ENCODE data around the gene DPP8.
"Not testable (repeated sequence)": the region's sequence is repeated elsewhere in the genome, so short reads cannot be mapped to it uniquely, and the experiment has no call there.

The DPP8 gene

DNA sequence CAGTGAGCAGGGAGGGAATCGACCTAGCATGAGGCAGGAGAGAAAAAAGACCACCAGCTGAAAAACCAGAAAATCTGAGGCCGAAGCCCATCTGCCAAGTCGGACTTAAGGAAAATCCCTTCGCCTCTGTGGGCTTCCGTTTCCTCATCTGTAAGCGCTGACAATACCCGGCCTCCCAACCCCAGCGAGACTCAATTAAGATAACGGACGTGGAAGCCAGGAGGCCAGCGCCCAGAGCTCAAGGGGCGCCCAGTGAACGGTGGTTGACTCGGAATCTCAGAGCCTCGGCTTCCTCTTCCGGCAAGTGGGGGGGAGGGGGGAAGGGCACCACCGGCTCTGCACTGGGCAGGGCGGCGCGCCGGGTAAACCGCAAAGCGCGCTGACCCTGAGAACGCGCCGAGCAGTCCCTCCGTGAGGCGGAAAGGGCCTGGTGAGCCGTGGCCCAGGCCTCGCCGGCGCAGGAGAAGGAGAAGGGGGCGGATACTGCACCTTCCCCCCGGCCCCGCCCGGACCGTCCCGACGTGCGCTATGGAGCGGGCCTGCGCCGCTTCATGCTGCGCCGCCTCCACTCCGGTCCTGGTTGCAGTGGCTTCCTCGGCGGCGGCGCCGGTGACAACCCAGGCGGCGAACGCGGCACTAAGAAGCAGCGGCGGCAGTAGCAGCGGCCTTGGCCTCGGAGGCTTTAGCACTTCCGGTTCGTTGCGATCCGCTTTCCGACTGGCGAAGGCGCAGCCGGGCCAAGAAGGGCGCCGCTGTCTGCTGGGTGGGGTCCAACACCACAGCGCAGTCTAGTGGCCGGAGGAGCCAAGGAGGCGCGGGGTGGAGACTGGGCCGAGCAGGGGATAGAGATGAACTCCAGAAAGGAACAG lies at the start of gene DPP8:
Gene DPP8, minus strand, starts transcription at position 693 of the 869 bp plus-strand sequence. CDS start 5,136 bp downstream, outside the sequence.
- peak; percentile 34 for DNase-seq

DNA sequence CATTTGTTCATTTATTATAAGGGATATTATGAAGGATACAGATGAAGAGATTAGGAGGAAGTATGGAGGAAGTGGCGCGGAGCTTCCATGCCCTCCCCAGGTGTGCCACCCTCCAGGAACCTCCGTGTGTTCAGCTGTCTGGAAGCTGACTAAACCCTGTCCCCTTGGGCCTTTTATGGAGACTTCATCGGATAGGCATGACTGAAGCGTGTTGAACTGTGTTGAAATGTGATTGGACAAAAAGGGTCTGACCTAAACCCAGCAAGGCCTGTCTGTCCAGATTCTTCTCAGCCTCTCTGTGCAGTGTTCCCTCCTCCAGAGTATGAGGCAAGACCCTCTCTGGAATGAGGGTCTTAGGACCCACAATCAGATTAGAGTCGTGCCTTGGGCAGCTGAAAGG lies 44.4 kb upstream of the DPP8 start:
- DNase-seq, result no peak

DNA sequence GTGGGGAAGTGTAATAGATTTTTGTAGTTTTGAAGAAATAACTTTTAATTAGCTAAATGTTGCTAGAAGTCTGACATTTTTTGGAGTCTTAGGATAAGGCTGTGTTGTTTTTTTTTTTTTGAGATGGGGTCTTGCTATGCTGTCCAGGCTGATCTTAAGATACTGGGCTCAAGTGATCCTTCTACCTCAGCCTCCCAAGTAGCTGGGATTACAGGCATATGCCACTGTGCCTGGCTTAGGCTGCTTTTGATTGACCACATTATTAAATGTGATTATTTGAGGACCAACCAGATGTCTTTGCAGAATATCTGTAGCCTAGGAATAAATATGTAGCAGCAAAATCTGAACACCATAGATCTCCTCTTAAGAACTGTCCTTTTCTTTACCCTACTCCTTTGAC lies 42.5 kb upstream of the DPP8 start:
- DNase-seq, result no peak

DNA sequence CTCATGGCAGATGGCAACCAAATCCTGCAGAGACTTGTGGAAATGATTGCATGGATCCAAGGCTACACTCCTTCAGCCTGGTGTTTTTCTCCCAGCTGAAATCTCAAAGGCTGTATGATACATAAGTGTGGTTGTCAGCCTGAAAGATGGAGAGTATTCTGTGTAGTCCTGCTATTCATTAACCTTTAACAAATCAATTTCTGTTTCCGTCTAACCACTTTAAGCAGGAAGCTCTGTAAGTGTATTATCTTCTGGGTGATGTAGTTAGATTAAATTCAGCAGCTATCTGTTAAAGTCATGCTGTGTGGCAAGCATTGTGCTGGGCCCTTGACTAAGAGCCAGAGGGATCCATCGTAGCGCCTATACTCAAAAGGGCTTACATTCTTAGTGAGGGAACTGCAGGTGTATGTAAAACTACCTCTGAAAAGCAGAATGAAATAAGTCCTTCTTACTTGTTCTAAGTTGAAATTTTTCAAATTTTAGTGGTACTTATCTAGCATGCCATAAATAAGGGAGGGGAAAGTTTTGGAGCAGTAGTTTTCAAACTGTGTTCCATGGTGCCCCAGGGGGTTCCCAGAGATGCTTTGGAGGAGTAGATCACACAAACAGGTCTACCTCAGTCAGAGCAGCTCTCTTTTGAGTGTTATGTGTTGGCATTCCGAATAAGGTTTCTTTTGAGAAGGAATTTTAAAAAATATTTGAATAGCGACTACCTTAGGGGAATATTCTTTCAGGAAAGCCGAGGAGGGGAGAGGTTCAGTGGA lies 41.7 kb upstream of the DPP8 start:
- no peak for DNase-seq

DNA sequence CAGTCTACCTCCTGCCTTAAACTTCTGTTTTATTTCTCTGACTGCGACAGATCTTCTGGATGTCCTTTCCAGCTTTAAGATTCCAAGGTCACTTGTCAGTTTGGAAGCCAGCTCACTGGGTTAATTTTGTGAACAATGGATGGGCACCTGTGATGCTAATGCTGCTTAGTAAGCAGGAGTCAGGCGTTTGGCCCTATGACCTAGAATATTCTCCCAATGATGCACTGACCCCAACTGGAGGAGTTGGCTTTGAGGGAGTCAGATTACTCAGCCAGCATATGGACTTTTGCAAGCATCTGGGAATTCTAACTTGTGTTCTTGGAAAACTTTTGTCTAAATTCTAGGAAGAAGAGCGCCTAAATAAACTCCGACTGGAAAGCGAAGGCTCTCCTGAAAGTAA lies 40.8 kb upstream of the DPP8 start:
- DNase-seq, result no peak

DNA sequence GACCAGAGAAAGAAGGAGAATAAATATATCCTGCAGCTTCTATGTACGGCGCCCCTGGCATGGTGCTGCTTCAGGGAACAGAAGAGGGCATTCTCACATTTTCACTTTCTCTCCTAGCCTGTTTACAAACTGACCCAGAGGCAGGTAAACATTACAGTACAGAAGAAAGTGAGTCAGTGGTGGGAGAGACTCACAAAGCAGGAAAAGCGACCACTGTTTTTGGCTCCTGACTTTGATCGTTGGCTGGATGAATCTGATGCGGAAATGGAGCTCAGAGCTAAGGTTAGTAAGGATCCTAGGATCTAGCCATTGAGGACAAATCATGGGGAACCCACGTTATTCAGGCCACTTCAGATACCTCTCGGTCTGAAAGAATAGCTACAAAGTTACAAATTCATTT lies 39.1 kb upstream of the DPP8 start:
- no peak for DNase-seq

DNA sequence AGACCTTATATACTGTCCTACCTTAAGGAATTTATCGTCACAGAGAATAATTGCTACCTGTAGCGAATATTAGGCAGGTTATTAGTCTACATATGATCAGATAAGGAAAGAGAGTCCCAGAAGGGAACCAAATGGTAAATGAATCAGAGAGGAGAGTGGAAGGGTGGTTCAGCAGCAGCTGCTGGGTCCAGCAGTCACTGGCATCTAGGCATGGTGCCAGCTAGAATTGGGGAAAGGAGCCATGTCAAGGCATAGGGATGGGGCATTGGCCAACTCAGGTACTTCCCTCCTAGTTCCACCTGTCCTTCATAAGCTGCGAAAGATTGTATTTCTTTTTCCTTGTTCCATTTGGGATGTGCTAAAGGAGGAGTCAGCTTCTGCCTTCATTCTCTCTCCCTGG lies 36.2 kb upstream of the DPP8 start:
- DNase-seq, result no peak

DNA sequence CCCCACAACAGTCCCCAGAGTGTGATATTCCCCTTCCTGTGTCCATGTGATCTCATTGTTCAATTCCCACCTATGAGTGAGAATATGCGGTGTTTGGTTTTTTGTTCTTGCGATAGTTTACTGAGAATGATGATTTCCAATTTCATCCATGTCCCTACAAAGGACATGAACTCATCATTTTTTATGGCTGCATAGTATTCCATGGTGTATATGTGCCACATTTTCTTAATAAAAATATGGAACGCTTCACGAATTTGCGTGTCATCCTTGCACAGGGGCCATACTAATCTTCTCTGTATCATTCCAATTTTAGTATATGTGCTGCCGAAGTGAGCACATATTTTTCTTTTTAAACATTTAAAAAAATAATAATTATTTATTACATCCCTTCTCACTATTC lies 35.4 kb upstream of the DPP8 start:
- DNase-seq, result not testable (repeated sequence)

DNA sequence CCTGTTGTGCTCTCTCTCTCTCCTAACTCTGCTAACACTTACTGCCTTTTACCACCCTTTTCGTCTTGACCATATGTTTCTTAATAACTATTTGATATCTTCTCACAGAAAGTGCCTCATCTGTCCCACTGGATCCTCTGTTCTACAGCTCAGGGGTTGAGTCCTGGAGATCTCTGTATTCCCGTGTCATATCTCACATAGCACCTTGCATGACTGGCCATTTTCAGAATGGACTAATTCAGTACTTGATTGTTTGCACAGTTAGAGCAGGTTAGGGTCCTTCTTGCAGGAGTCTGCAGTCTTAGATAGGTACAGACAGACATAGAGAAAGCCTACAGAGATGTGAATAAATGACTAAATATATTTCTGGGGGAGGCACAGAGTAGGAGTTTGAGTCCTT lies 33.7 kb upstream of the DPP8 start:
- no peak for DNase-seq

DNA sequence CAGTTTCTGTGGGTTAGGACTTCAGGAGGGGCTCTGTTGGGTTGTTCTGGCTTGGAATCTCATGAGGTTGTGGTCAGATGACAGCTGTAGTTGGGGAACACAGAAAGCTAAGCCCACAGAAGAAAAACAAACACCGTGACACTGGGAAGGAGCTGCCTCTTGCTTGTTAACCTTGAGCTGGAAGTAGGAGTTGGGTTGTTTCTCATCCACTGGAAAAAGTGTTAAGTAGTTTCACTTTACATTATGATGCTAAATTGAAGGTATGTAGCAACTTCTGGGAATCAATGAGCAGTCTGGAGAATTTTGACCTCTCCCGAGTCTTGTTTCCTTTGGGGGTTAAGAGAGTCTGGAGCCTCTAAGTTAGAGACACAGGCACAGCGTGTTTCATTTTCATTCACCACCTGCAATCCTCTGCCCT lies 33.2 kb upstream of the DPP8 start:
- DNase-seq, result no peak

DNA sequence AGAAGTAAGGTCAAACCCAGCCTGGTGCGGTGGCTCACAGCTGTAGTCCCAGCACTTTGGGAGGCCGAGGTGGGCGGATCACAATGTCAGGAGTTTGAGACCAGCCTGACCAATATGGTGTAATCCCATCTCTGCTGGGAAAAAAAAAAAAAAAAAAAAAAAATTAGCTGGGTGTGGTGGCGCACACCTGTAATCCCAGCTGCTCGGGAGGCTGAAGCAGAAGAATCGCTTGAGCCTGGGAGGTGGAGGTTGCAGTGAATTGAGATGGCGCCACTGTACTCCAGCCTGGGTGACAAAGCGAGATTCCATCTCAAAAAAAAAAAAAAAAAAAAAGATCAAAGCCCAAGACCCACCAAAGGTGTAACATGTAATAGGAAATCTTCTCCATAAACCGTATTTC lies 31.8 kb upstream of the DPP8 start:
- DNase-seq, result not testable (repeated sequence)

DNA sequence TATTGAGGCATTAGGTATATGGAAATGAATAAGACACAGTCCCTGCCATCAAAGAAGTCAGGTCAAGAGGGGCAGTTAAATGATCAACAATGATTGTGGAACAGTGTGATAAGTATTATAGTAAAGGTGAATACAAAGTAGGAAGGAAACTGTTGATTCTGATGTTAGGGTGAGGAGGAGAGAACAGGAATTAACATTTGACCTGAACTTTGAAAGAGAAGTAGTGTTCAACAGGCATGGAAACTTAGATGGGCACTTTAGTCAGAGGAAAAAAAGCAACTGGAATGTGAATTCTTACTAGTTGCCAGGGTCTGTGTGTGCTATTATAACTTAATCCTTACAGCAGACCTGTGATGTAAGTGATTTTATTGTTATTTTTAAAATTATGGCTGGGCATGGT lies 30.4 kb upstream of the DPP8 start:
- no peak for DNase-seq

DNA sequence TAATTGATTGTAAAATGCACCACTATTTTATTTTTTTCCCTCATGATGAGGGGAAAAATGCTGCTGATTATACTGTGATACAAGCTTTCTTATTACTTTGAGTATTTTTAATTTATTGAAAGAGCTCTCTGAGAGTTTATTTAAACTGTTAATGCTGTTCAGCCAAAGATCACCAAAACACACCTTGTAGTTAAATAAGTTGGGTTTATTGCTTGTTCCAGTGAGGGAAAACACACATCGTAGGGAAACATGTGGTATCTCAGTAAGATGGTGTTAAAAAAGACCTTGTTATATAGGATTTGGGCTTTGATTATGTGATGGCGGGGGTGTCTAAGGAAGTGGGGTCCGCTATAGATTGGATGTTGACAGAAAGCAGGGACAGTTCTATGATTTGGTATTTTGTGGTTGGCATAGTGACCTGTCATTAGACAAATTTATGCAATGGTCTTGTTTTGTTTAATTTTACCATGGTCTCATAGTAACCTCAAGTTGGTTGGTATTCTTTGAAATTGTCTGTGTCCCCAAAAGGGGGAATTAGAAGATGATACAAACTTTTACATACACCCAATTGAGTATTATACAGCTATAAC lies 23.8 kb upstream of the DPP8 start:
- no peak for DNase-seq

DNA sequence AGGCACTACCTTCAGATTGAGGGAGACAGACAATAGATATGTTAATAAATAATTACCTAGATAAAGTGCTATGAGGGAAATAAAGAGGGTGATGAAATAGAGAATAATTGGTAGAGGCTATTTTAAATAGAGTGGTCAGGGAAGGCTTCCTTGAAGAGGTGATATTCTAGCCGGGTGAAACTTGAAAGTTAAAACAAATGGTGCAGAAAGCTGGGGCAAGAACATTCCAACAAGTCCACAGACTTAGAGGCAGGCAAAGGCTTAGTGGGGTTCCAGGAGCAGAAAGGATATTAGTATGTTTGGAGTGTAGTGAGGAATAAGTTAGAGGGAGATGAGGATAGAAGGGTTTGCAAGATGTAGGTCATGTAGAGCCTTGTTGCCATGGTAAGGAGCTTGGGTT lies 22.8 kb upstream of the DPP8 start:
- DNase-seq, result no peak

DNA sequence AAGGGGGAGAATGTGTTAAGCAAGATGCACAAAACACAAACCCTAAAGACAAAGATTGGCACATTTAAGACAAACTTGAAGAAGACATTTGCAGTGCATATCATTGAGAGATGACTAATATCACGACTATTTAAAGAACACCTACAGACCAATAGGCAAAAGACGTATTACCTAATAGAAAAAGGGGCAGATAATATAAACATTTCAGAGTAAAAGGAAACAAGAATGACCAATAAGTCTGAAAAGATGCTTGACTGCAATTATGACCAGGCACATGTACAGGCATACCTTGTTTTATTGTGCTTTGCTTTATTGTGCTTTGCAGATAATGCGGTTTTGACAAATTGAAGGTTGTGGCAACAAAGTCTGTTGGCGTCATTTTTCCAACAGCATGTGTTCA lies 17.7 kb upstream of the DPP8 start:
- no peak for DNase-seq

DNA sequence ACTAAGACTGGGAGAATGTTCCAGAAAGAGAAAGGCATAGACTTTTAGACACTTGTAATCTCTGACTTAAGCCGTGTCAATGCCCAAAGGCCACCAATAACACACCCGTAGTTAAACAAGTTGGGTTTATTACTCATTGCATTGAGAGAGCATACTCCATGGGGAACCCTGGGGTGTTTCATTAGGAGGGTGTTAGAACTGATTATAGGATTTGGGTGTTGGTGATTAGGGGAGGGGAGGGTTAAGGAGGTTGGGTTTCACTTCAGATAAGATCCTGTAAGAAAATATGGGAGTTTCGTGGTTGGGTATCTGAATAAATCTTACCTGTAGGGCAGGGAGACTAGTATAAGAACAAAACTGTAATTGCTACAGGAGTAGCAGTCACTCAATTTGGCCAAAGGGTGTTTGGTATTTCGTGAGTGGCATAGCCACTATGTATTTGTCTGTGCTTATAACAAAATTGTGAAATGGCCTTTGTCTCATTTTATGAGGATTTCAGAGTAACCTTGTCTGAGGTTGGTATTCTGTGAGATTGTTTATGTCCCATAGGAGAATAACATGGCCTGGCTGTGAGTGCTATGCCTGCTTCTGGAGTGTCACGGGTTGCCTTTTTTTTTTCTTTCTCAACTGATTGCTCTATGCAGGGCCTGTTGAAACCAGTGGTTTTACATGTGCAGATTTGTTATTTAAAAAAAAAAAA lies 15.7 kb upstream of the DPP8 start:
- DNase-seq, result no peak

DNA sequence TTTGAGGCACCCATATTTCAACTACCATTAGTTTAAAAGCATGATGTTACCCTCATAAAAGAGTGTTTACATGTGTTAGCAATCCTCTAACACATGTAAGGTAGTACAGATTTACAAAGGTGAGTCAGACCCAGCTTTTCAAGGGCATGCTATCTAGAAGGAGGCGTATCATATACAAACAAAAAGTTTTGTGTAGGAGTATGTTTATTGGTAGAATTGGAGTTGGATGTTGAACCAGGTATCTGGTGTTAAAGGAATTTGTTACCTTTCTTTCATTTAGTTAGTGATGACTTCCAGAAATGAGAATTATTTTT lies 15.2 kb upstream of the DPP8 start:
- no peak for DNase-seq

DNA sequence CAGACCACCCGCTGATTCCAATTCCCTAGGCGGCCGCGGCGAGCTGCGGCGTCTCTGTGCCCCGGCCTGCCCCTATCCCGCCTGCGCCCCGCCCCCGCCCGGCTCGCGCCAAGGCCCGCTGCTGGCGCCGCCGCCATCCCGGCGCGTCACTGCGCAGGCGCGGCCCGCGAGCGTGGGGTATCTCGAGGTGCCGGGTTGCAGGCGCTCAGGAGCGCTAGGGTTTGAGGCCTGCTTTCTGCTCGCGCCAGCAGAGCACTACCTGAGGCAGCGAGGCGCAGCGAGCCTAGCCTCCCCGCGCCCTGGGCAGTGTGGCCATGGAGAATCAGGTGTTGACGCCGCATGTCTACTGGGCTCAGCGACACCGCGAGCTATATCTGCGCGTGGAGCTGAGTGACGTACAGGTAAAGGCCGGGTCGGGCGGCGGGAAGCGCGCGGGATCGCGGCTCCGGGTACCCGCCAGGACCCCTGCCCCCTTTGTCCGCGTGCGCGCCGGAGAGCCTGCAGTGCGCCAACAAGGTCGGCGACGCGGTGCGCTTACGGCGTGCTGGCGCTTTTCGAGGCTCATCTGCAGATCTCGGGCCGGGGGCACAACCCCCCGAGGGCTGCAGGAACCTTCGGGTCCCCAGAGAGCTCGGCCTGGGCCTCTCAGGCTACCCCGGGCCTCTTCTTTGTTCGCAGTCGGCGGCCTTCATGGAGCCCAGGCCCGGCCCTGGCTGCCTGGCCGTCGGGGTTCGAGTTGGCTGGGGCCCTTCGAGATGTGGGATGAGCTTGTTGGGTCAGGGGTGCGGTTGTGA lies 13.0 kb upstream of the DPP8 start, which contains the start of gene HACD3:
Gene HACD3, plus strand, starts transcription at position 146 of the 794 bp plus-strand sequence. Its CDS starts 169 bp downstream, at position 315.
- peak; percentile 15 for DNase-seq

DNA sequence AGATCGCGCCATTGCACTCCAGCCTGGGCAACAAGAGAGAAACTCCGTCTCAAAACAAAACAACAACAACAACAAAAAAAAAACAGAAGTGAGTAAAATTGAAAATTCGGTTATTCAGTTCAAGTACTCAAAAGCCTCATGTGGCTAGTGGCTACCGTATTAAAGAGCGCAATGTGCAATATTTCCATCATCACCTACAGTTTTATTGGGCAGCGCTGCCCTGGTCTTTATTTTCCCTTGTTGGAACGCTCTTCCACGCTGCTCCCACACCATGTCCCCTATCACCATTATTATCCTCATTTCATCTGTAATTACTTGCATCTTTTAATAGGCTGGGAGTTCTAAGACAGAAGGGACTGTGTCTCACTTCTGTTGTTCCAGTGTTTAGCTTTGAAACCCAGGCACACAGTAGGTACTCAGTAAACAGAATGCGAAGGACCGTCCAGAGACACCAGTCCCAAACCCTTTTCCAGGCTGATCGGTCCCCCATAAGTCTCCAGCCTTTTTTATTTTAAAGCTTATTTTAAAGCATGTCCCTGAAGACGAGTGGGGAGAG lies 12.4 kb upstream of the DPP8 start:
- DNase-seq, result no peak

DNA sequence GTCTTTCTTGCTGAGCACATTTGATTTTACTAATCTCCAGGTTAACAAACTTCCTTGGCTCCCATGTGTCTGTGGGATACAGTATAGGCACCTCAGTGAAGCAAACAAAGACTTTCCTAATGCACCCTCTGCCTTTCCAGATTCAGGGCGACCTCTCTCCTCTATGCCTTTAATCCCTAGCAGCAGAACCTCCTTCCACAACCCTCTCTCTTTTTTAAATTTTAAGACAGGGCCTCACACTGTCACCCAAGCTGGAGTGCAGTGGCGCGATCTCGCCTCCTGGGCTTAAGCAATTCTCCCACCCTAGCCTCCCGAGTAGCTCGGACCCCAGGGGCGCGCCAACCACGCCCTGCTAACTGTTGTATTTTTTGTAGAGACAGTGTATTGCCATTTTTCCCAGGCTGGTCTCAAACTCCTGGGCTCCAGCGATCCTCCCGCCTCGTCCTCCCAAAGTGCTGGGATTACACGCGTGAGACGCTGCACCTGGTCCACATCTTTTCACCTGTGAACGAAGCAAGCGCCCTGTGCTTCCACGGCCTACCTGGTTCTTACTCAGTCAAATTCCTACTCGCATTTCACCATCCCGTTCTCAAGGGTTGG lies 11.1 kb upstream of the DPP8 start:
- no peak for DNase-seq

DNA sequence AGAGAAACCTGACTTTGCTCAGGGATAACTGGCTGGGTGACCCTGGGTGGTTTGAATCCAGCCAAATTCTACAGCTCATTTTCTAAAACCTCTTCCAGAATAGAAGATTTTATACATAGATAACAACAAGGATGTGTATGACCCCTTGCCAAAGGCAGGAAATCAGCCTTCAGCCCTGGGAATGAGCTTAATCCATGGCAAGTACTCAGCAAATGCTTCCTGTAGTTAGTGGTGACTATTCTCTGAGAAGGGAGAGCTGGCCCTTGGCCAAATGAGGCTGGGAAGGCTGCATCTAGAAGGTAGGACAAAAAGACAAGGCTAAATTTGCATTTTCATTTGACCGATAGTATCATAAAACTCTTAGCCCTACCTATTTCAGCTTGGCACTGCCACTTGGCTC lies 8.1 kb upstream of the DPP8 start:
- no peak for DNase-seq

DNA sequence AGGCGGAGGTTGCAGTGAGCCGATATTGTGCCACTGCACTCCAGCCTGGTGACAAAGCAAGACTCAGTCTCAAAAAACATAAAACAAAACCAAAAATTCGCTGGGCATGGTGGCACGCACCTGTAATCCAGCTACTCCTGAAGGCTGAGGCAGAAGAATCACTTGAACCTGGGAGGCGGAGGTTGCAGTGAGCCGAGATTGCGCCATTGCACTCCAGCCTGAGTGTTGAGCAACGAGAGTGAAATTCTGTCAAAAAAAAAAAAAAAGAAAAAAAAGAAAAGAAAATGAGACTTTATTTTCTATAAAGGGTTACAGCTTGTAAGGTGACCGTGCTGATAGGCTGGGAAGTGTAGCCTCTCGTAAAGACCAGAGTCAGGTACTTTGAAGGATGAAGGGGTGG lies 6.7 kb upstream of the DPP8 start:
- no peak for DNase-seq
